ENCODE data around the gene CER1.
"Not testable (repeated sequence)": the region's sequence is repeated elsewhere in the genome, so short reads cannot be mapped to it uniquely, and the experiment has no call there.

CER1 gene

DNA sequence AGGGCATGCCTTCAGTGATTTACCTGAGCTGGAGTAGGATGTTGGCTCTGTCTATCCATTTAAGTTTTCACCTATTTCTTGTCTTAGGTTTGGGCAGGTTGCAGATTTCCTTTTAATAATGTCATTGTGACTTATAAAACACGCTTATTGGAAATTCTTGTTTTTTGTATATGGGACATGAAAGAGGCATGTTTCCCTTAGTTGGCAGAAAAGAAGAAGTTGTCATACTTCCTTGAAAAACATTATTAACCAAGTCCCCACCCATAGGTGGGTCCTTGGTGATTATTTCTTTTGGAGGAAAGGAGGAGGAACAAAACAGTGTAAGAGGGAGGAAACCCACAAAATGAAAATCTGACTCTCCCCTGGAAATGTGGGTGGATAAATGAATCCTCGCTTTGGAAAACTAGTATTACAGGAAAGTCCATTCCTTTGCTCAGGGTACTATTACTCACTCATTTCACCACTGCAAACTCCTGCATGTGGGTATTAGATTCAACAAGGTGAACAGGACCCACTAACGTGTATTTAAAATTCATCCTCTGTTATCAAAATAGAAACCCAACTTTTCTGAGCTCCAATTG lies 9.3 kb downstream of the CER1 start:
- no peak for FAIRE-seq

DNA sequence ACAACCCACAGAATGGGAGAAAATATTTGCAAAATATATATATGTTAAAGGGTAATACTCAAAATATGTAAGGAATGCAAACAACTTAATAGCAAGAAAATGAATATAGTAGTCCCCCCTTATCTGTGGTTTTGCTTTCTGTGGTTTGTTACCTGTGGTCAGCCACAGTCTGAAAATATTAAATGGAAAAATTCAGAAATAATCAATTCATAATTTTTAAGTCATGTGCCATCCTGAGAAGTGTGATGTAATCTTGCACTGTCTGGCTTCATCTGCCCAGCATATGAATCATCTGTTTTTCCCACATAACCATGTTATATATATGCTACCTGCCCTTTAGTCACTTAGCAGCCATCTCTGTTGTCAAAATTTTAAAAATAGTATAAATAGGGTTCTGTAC lies 11.7 kb downstream of the CER1 start:
- no peak for FAIRE-seq

GRCh38 chr9:14706530-14707140 lies 15.9 kb downstream of the CER1 start:
- no peak for FAIRE-seq

GRCh38 chr9:14705079-14705478 lies 17.5 kb downstream of the CER1 start:
- no peak for FAIRE-seq

GRCh38 chr9:14704281-14704680 lies 18.3 kb downstream of the CER1 start:
- no peak for FAIRE-seq

- FAIRE-seq, result no peak
Measured at GRCh38 chr9:14702200-14702720, 20.3 kb downstream of the CER1 start.

DNA sequence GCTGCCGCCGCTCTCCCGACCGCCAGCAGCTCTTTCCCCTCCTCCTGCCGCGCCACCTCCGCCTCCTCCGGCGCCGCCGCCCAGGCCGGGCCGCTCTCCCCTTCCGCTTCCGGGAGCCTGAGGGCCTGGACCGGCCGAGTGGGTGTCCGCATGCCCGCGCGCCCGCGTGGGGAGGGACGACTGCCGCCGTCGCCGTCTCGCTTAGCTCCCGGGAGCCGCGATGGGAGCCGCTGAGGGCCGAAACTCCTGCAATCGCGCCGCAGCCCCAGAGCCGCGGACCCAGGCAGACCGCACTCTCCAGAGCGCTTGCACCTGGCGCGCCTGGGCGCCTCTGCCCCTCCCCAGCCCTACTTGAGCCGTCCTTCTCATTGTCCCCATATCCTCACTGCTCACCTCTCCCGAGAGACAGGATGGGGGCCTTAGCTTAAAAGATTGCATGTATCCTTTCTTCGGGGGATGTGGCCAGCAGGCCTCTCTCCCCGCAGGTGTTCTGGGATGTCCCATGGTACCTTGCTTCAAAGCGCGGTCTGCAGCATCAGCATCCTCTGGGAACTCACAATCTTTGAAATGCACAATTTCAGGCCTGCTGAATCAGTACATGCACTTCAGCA lies 29.2 kb downstream of the CER1 start, which contains the start of gene ZDHHC21:
ZDHHC21 (minus strand) TSS at position 182 of the 611 bp plus-strand sequence. CDS start 19,092 bp downstream, outside the sequence.
- FAIRE-seq, result no peak

GRCh38 chr9:14692470-14693250 lies 29.9 kb downstream of the CER1 start:
- no peak for FAIRE-seq

DNA sequence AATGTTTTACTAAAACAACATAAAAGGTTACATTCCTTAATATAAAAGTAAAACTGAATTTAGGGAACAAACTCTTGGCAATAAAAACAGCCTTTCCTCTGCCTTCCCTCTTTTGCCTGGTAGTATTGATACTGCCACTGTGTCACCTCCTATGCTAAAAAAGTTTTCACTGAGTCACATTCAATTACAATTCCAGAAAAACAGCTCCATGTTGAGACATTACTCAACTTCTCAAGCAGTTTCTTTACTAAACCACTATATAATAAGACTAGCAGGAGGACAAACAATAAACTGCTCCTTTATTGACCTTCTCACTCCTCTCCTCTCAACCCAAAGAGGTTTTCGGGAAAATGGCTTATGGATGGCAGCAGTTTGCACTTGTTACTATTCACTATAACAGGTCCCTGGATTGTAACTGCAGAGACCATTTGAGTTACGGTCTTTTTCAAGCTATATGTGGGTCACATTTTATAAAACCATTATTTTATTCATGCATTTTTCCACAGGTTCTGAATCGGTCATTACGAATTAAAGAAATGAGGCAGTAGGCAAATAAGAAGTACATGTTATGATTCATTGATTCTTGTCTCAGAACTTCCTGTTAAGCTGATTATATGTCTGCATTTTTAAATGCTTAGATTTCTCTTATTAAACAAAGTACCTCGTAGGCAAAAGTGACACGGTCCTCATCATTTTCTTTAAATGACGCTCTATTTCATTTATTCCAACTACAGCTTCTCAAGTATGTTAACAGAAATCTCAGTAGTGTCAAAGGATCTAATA lies 31.4 kb downstream of the CER1 start:
- no peak for FAIRE-seq

DNA sequence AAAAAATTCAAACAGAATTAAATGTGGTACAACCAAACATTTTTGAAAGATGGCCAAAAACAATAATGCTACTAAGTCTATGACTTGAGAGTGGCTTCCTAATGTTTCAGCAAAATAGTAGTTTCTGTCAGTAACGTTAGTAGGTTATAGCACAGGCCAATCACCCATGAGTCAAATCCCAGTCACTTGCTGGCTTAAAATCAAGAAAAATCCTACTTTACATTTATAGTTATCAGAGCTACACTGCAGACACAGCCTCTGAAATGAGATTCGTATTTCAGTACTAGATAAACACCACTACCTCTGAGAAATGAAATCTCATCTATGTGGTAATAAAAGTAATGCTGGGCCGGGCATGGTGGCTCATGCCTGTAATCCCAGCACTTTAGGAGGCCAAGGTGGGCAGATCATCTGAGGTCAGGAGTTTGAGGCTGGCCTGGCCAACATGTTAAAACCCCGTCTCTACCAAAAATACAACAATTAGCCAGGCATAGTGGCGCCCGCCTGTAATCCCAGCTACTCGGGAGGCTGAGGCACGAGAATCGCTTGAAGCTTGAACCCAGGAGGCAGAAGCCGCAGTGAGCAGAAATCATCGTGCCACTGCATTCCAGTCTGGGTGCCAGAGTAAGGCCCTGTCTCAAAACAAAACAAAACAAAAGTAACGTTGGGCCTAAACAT lies 35.4 kb downstream of the CER1 start:
- FAIRE-seq, result no peak

- FAIRE-seq, result no peak
Measured at GRCh38 chr9:14686168-14686567, 36.4 kb downstream of the CER1 start.

DNA sequence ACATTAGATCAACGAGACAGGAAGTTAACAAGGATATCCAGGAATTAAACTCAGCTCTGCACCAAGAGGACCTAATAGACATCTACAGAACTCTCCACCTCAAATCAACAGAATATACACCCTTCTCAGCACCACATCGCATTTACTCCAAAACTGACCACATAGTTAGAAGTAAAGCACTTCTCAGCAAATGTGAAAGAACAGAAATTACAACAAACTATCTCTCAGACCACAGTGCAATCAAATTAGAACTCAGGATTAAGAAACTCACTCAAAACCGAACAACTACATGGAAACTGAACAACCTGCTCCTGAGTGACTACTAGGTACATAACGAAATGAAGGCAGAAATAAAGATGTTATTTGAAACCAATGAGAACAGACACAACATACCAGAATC lies 39.9 kb downstream of the CER1 start:
- not testable (repeated sequence) for FAIRE-seq

GRCh38 chr9:14678776-14679175 lies 43.8 kb downstream of the CER1 start:
- no peak for FAIRE-seq

DNA sequence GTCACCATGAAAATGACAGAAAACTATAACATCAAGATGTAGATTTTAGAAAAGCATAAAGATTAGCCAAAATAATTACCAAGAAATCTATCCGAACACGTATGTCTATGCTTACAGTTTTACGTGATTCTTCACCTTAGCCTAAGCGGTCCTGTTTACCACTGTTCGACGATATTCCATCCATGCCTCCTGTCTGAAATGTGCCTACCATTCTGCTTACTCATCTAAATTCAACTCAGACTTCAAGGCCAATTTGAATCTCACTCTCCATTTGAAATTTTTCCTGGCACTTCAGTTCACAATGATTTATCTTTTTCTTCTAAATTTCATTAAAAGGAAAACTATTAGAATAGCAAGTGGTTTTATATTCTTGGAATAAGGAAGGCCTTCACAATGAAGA lies 44.7 kb downstream of the CER1 start:
- FAIRE-seq, result no peak

DNA sequence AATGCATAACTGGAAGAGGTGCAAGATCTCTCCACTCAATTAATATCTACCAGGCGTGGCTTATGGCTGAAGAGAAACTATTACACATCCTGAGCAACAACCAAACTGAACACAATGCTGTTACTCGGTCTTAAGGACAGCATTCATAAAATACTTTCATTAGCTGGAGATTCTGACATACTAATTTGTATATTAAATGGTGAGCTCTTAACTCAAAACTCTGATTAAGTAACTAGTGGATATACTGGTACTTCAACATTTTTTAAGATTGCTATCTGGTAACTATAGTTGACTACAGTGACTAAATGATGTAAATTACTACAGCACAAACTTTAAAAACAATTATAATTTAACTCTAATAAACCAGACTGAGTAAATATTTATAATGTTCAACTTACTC lies 45.1 kb downstream of the CER1 start:
- FAIRE-seq, result peak; percentile 49

DNA sequence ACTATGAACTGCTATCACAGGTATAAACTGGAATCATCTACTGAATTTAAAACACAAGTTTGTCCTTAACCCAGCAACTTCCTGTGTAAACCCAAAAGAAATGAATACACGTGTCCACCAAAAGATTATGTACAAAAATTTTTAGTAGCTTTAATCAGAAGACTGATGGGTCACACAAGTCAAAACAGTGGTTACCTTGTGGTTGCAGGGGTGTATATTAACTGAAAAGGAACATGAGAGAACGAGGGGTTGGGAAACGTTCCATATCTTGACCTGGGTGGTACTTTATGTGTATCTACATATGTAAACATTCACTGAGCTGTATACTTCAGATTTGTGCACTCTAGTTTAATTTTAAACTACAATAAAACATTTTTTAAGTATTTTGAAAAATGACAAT lies 47.9 kb downstream of the CER1 start:
- FAIRE-seq, result no peak

GRCh38 chr9:14671377-14671776 lies 51.2 kb downstream of the CER1 start:
- no peak for FAIRE-seq

DNA sequence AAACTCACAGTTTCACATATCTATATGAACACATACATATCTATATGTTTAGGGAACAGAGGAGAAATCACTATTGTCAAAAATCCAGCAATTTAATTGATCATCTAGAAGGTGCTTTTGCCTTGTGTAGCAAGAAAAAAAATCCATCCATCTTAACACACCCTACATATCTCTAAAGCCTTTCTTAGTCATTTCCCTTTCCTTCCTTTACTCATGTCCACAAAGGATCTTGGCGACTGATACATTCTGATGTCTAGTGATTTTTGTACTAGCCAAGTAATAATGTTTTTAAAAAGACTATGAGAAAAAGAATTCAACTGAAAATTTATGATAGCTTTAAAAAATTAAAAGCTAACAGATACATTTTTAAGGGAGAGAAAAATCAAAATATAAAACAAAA lies 51.8 kb downstream of the CER1 start:
- FAIRE-seq, result no peak
